ENCODE results near the gene TMEM208. TPM values are rescaled to one million over a fixed set of nuclear protein-coding genes. Genes with fewer than 3 reads are reported as not detected.

The TMEM208 gene
- total RNA-seq, result 36.5 TPM
- long read RNA-seq, transcript TMEM208-201 (6 exons, 793 nt), result major isoform, 10 of 15 reads
- long read RNA-seq, partial matches to known transcripts, result 1 of 15 reads
- long read RNA-seq, other reads (novel, unspliced or antisense), result 2 of 15 reads

GRCh38 chr16:67226804-67227566 lies at the start of gene TMEM208:
TSS of gene TMEM208 (plus strand) at chr16:67227130. CDS start at chr16:67227219, 89 bp downstream.
- DNase-seq (ENCODE audit: low spot score), result peak; percentile 98

GRCh38 chr16:67177743-67178699 lies 48.9 kb upstream of the TMEM208 start:
- DNase-seq (ENCODE audit: low spot score), result no peak

- DNase-seq (ENCODE audit: low spot score), result no peak
These were observed 47.4 kb upstream of the TMEM208 start for GRCh38 chr16:67179421-67180080.

GRCh38 chr16:67180166-67180565 lies 46.8 kb upstream of the TMEM208 start:
- DNase-seq (ENCODE audit: low spot score), result no peak

GRCh38 chr16:67181346-67181745 lies 45.6 kb upstream of the TMEM208 start:
- no peak for DNase-seq (ENCODE audit: low spot score)

- DNase-seq (ENCODE audit: low spot score), result no peak
These were observed 44.6 kb upstream of the TMEM208 start for GRCh38 chr16:67182288-67182687.

GRCh38 chr16:67183284-67183626 lies 43.7 kb upstream of the TMEM208 start:
- no peak for DNase-seq (ENCODE audit: low spot score)

- DNase-seq (ENCODE audit: low spot score), result peak; percentile 96
These were observed 43.1 kb upstream of the TMEM208 start, which contains the start of gene MATCAP1 for GRCh38 chr16:67183627-67184452. TSS of gene MATCAP1 (minus strand) at chr16:67183963. CDS start at chr16:67180610, 3,353 bp downstream.

GRCh38 chr16:67184453-67184994 lies 42.4 kb upstream of the TMEM208 start:
- DNase-seq (ENCODE audit: low spot score), result no peak

GRCh38 chr16:67184995-67185650 lies 41.8 kb upstream of the TMEM208 start:
- DNase-seq (ENCODE audit: low spot score), result peak; percentile 95

- DNase-seq (ENCODE audit: low spot score), result no peak
These were observed 41.2 kb upstream of the TMEM208 start for GRCh38 chr16:67185651-67186134.

GRCh38 chr16:67186550-67186950 lies 40.4 kb upstream of the TMEM208 start:
- no peak for DNase-seq (ENCODE audit: low spot score)

GRCh38 chr16:67187175-67187890 lies 39.6 kb upstream of the TMEM208 start:
- DNase-seq (ENCODE audit: low spot score), result no peak

GRCh38 chr16:67188323-67188722 lies 38.6 kb upstream of the TMEM208 start:
- no peak for DNase-seq (ENCODE audit: low spot score)

GRCh38 chr16:67188798-67189197 lies 38.1 kb upstream of the TMEM208 start:
- no peak for DNase-seq (ENCODE audit: low spot score)

- DNase-seq (ENCODE audit: low spot score), result no peak
These were observed 36.9 kb upstream of the TMEM208 start, which contains the start of gene EXOC3L1 for GRCh38 chr16:67190041-67190440. TSS of gene EXOC3L1 (minus strand) at chr16:67190136. CDS start at chr16:67189676, 460 bp downstream.

GRCh38 chr16:67190448-67191399 lies 36.2 kb upstream of the TMEM208 start:
- no peak for DNase-seq (ENCODE audit: low spot score)
